RWPE2 (cell line): ENCODE results near the gene PTPRN2.

ENCODE experiments used
- ATAC-seq: fragments of 200-7000 bp; cut with Tn5 transposase; 3 replicates; pipeline ENCODE4 v1.9.1; 2021; ENCODE audit warnings: low read depth
- DNase-seq: peaks from one replicate; pipeline ENCODE4 v3.0.0-alpha.2; 2020; ENCODE audit warnings: low spot score
- H3K27ac ChIP-seq: fragments of 450-650 bp; 2 replicates; pipeline ENCODE4 v1.5.1; 2017; ENCODE audit warnings: mild to moderate bottlenecking; ENCODE audit not compliant: poor library complexity, severe bottlenecking
- H3K27me3 ChIP-seq: fragments of 250-450 bp; sonication (Bioruptor Pico); 2 replicates; pipeline ENCODE4 v1.5.1; 2021; ENCODE audit warnings: mild to moderate bottlenecking, moderate library complexity; ENCODE audit not compliant: insufficient read depth, poor library complexity, severe bottlenecking
- H3K36me3 ChIP-seq: fragments of 250-450 bp; sonication (Bioruptor Pico); 2 replicates; pipeline ENCODE4 v1.5.1; 2020; ENCODE audit warnings: low read depth, mild to moderate bottlenecking, moderate library complexity
- H3K4me1 ChIP-seq: fragments of 250-450 bp; sonication (Bioruptor Pico); 2 replicates; pipeline ENCODE4 v1.5.1; 2021; ENCODE audit warnings: mild to moderate bottlenecking, moderate library complexity; ENCODE audit not compliant: insufficient read depth, poor library complexity, severe bottlenecking
- H3K4me3 ChIP-seq: fragments of 250-450 bp; sonication (Bioruptor Pico); 2 replicates; pipeline ENCODE4 v1.5.1; 2021; ENCODE audit warnings: mild to moderate bottlenecking, moderate library complexity; ENCODE audit not compliant: severe bottlenecking
- H3K9me3 ChIP-seq: fragments of 250-450 bp; sonication (Bioruptor Pico); 2 replicates; pipeline ENCODE4 v1.5.1; 2021; ENCODE audit warnings: mild to moderate bottlenecking, moderate library complexity; ENCODE audit not compliant: severe bottlenecking
- CTCF ChIP-seq: fragments of 450-650 bp; IDR thresholded peaks from one replicate; pipeline ENCODE4 v1.5.1; 2017; ENCODE audit warnings: mild to moderate bottlenecking, moderate library complexity; ENCODE audit not compliant: poor library complexity, severe bottlenecking

PTPRN2 gene

GRCh38 chr7:158060216-158060615 lies 527.4 kb downstream of the PTPRN2 start:
- no peaks in the 10 kb centered on the region for H3K36me3 ChIP-seq
- H3K27ac ChIP-seq = no peak overlapping the region
- TF ChIP-seq CTCF = no peak
- DNase-seq = peak; percentile 38
- H3K4me3 ChIP-seq = no peak overlapping the region
- H3K9me3 ChIP-seq = peaks cover 2% of the 10 kb centered on the region
- H3K4me1 ChIP-seq = no peaks in the 10 kb centered on the region
- no peak for ATAC-seq
- no peaks in the 10 kb centered on the region for H3K27me3 ChIP-seq

GRCh38 chr7:158057446-158057845 lies 530.2 kb downstream of the PTPRN2 start:
- no peaks in the 10 kb centered on the region for H3K36me3 ChIP-seq
- peaks cover 2% of the 10 kb centered on the region for H3K9me3 ChIP-seq
- no peaks in the 10 kb centered on the region for H3K27me3 ChIP-seq
- no peak overlapping the region for H3K4me3 ChIP-seq
- TF ChIP-seq CTCF = no peak
- DNase-seq (peak; percentile 28), ATAC-seq (no peak)
- no peak overlapping the region for H3K27ac ChIP-seq
- no peaks in the 10 kb centered on the region for H3K4me1 ChIP-seq

- H3K27me3 ChIP-seq = no peaks in the 10 kb centered on the region
- H3K27ac ChIP-seq = no peak overlapping the region
- no peaks in the 10 kb centered on the region for H3K4me1 ChIP-seq
- no peak for TF ChIP-seq CTCF
- no peak for ATAC-seq
- no peak for DNase-seq
- peaks cover 2% of the 10 kb centered on the region for H3K9me3 ChIP-seq
- no peaks in the 10 kb centered on the region for H3K36me3 ChIP-seq
- no peak overlapping the region for H3K4me3 ChIP-seq
Observed at GRCh38 chr7:158056761-158057160, 530.9 kb downstream of the PTPRN2 start.

- no peak overlapping the region for H3K27ac ChIP-seq
- H3K4me3 ChIP-seq = no peak overlapping the region
- H3K4me1 ChIP-seq = no peaks in the 10 kb centered on the region
- H3K9me3 ChIP-seq = peaks cover 2% of the 10 kb centered on the region
- ATAC-seq = no peak
- no peaks in the 10 kb centered on the region for H3K27me3 ChIP-seq
- no peak for DNase-seq
- no peaks in the 10 kb centered on the region for H3K36me3 ChIP-seq
- no peak for TF ChIP-seq CTCF
Observed at GRCh38 chr7:158055726-158056510, 531.7 kb downstream of the PTPRN2 start.

- Histone ChIP-seq H3K9me3 (peaks cover 2% of the 10 kb centered on the region), H3K36me3 (no peaks in the 10 kb centered on the region), H3K4me1 (no peaks in the 10 kb centered on the region), H3K4me3 (no peak overlapping the region), H3K27me3 (no peaks in the 10 kb centered on the region), H3K27ac (no peak overlapping the region)
- DNase-seq (no peak), ATAC-seq (no peak)
- no peak for TF ChIP-seq CTCF
Observed at GRCh38 chr7:158054611-158055010, 533.0 kb downstream of the PTPRN2 start.
